ENCODE results near the gene TMSB15B. TPM values are rescaled to one million over a fixed set of nuclear protein-coding genes. Genes with fewer than 3 reads are reported as not detected.
"Not testable (repeated sequence)": the region's sequence is repeated elsewhere in the genome, so short reads cannot be mapped to it uniquely, and the experiment has no call there.

Gene TMSB15B
- total RNA-seq, 1 experiment from 2014 or later = 12.8 TPM

DNA sequence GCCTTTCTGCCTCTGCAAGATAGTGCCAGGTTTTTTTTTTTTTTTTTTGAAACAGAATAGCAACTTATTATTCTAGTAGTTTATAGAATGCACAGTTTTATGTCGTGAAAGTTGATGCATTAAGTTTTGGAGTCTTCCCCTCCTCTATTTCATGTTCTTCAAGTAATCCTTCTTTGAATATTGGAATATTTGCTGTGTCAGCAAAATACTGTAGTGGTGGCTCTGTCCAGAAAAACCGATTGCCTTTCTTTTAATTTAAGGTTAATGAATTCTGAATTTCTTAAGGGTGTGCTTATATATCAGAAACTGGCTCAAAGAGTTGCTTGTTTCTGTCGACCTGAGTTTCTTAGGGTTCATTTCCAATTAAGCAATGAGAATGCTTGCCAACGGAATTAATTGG lies 34.8 kb upstream of the TMSB15B start:
- Histone ChIP-seq H3K36me3 (ENCODE audit: insufficient read depth, low read length, poor library complexity, severe bottlenecking) (no peaks in the 10 kb centered on the region), H3K9me3 (ENCODE audit: low read depth, low read length, poor library complexity, severe bottlenecking) (no peaks in the 10 kb centered on the region), H3K27me3 (replicated peaks; ENCODE audit: insufficient read depth, low read depth, low read length, poor library complexity) (peaks cover 13% of the 10 kb centered on the region), H3K4me3 (ENCODE audit: low read depth, low read length, poor library complexity, severe bottlenecking) (no peak overlapping the region), H3K27ac (ENCODE audit: low read depth, low read length, poor library complexity, severe bottlenecking) (no peak overlapping the region), H3K4me1 (ENCODE audit: insufficient read depth, low read length, poor library complexity, severe bottlenecking) (no peaks in the 10 kb centered on the region)
- no peak for DNase-seq (ENCODE audit: low spot score)
- TF ChIP-seq EZH2 (IDR thresholded peaks at IDR 0.05; ENCODE audit: borderline replicate concordance, low read depth, low read length, poor library complexity, severe bottlenecking) = no peak
- TF ChIP-seq, protein P1, sequence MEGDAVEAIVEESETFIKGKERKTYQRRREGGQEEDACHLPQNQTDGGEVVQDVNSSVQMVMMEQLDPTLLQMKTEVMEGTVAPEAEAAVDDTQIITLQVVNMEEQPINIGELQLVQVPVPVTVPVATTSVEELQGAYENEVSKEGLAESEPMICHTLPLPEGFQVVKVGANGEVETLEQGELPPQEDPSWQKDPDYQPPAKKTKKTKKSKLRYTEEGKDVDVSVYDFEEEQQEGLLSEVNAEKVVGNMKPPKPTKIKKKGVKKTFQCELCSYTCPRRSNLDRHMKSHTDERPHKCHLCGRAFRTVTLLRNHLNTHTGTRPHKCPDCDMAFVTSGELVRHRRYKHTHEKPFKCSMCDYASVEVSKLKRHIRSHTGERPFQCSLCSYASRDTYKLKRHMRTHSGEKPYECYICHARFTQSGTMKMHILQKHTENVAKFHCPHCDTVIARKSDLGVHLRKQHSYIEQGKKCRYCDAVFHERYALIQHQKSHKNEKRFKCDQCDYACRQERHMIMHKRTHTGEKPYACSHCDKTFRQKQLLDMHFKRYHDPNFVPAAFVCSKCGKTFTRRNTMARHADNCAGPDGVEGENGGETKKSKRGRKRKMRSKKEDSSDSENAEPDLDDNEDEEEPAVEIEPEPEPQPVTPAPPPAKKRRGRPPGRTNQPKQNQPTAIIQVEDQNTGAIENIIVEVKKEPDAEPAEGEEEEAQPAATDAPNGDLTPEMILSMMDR (conservative IDR thresholded peaks at IDR 0.05; ENCODE audit: low read depth, low read length) = no peak
- CTCF ChIA-PET = no interaction called here
- POLR2A ChIA-PET (ENCODE audit: low non-redundant PET) = no interaction called here
- BruUV-seq (replicated peaks) = no TSS peak
- intact Hi-C loops (cut with micrococcal nuclease; ENCODE audit: unreplicated experiment) = no loop called here

DNA sequence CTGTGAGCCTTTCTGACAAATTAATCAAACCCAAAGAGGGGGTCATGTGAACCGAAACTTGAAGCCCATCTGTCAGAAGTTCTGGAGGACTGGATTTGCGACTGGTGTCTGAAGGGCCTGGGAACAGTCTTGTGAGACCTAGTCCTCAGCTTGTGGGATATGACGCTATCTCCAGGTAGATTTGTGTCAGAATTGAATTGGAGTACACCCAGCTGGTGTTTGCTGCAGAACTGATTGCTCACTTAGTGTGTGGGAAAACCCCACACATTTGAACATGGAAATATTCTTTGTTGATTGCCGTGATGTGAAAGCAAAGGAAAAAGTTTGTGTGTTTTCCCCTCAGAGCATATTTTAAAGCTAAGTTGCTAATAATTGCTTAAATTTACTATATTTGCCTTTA lies 30.3 kb upstream of the TMSB15B start:
- no peak overlapping the region for H3K27ac ChIP-seq (ENCODE audit: low read depth, low read length, poor library complexity, severe bottlenecking)
- peaks cover 13% of the 10 kb centered on the region for H3K27me3 ChIP-seq (replicated peaks; ENCODE audit: insufficient read depth, low read depth, low read length, poor library complexity)
- H3K4me1 ChIP-seq (ENCODE audit: insufficient read depth, low read length, poor library complexity, severe bottlenecking) = no peaks in the 10 kb centered on the region
- BruUV-seq (replicated peaks) = no TSS peak
- no peaks in the 10 kb centered on the region for H3K36me3 ChIP-seq (ENCODE audit: insufficient read depth, low read length, poor library complexity, severe bottlenecking)
- H3K9me3 ChIP-seq (ENCODE audit: low read depth, low read length, poor library complexity, severe bottlenecking) = no peaks in the 10 kb centered on the region
- CTCF ChIA-PET = no interaction called here
- intact Hi-C loops (cut with micrococcal nuclease; ENCODE audit: unreplicated experiment) = no loop called here
- POLR2A ChIA-PET (ENCODE audit: low non-redundant PET) = no interaction called here
- no peak overlapping the region for H3K4me3 ChIP-seq (ENCODE audit: low read depth, low read length, poor library complexity, severe bottlenecking)
- DNase-seq (ENCODE audit: low spot score) = no peak
- TF ChIP-seq EZH2 (IDR thresholded peaks at IDR 0.05; ENCODE audit: borderline replicate concordance, low read depth, low read length, poor library complexity, severe bottlenecking) = no peak
- TF ChIP-seq, protein P1 (conservative IDR thresholded peaks at IDR 0.05; ENCODE audit: low read depth, low read length) = no peak

DNA sequence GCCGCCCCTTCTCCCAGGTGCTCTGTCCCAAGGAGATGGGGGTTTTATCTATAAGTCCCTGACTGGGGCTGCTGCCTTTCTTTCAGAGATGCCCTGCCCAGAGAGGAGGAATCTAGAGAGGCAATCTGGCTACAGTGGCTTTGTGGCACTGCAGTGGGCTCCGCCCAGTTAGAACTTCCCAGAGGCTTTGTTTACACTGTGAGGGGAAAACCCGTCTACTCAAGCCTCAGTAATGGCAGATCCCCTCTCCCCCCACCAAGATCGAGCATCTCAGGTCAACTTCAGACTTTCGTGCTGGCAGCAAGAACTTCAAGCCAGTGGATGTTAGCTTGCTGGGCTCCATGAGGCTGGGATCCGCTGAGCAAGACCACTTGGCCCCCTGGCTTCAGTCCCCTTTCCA lies 22.2 kb upstream of the TMSB15B start:
- DNase-seq (ENCODE audit: low spot score); H3K4me1 ChIP-seq (ENCODE audit: insufficient read depth, low read length, poor library complexity, severe bottlenecking); CTCF ChIA-PET; intact Hi-C loops (cut with micrococcal nuclease; ENCODE audit: unreplicated experiment); POLR2A ChIA-PET (ENCODE audit: low non-redundant PET); H3K4me3 ChIP-seq (ENCODE audit: low read depth, low read length, poor library complexity, severe bottlenecking); H3K36me3 ChIP-seq (ENCODE audit: insufficient read depth, low read length, poor library complexity, severe bottlenecking); H3K27me3 ChIP-seq (replicated peaks; ENCODE audit: insufficient read depth, low read depth, low read length, poor library complexity); BruUV-seq (replicated peaks); H3K9me3 ChIP-seq (ENCODE audit: low read depth, low read length, poor library complexity, severe bottlenecking); H3K27ac ChIP-seq (ENCODE audit: low read depth, low read length, poor library complexity, severe bottlenecking): not testable (repeated sequence)

DNA sequence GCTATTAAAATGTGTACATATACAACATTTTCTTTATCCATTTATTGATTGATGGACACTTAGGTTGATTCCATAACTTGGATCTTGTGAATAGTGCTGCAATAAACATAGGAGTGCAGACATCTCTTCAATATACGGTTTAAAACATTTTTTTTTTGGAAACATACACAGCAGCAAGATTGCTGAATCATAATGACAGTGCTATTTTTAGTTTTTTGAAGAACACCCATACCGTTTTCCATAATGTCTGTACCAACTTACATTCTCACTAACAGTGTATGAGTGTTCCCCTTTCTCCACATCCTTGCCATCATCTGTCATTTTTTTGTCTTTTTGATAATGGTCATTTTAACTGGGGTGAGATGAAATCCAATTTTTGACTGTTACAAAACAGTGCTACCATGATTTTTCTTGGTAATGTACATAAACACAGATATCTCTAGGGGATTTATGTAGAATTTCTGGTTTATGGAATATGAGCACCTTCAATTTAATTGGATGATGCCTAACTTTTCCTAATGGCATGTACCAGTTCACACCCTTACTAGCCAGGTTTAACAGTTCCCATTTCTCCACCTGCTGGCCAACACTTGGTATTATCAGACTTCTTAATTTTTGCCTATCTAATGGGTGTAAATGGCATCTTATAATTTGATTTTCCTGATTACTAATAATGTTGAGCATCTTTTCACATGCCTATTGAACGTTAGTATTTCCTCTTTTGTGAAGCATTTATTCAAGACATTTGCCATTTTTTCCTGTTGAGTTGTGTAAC lies 21.0 kb upstream of the TMSB15B start:
- Histone ChIP-seq H3K27ac (ENCODE audit: low read depth, low read length, poor library complexity, severe bottlenecking) (no peak overlapping the region), H3K4me1 (ENCODE audit: insufficient read depth, low read length, poor library complexity, severe bottlenecking) (no peaks in the 10 kb centered on the region), H3K27me3 (replicated peaks; ENCODE audit: insufficient read depth, low read depth, low read length, poor library complexity) (no peaks in the 10 kb centered on the region), H3K36me3 (ENCODE audit: insufficient read depth, low read length, poor library complexity, severe bottlenecking) (no peaks in the 10 kb centered on the region), H3K9me3 (ENCODE audit: low read depth, low read length, poor library complexity, severe bottlenecking) (no peaks in the 10 kb centered on the region), H3K4me3 (ENCODE audit: low read depth, low read length, poor library complexity, severe bottlenecking) (no peak overlapping the region)
- BruUV-seq (replicated peaks) = no TSS peak
- CTCF ChIA-PET = no interaction called here
- no peak for TF ChIP-seq EZH2 (IDR thresholded peaks at IDR 0.05; ENCODE audit: borderline replicate concordance, low read depth, low read length, poor library complexity, severe bottlenecking)
- TF ChIP-seq, protein P1 (conservative IDR thresholded peaks at IDR 0.05; ENCODE audit: low read depth, low read length) = peak; percentile 55
- intact Hi-C loops (cut with micrococcal nuclease; ENCODE audit: unreplicated experiment) = no loop called here
- peak; percentile 46 for DNase-seq (ENCODE audit: low spot score)
- POLR2A ChIA-PET (ENCODE audit: low non-redundant PET) = no interaction called here

All from A673 (cell line).